GM19035 (cell line): ENCODE results near the gene SPIN4.
"Not testable (repeated sequence)": the region's sequence is repeated elsewhere in the genome, so short reads cannot be mapped to it uniquely, and the experiment has no call there.

Source experiments
- ATAC-seq: cut with Tn5 transposase; IDR thresholded peaks from one replicate; pipeline ENCODE4 v1.9.1; 2021; ENCODE audit not compliant: unreplicated experiment

The SPIN4 gene

DNA sequence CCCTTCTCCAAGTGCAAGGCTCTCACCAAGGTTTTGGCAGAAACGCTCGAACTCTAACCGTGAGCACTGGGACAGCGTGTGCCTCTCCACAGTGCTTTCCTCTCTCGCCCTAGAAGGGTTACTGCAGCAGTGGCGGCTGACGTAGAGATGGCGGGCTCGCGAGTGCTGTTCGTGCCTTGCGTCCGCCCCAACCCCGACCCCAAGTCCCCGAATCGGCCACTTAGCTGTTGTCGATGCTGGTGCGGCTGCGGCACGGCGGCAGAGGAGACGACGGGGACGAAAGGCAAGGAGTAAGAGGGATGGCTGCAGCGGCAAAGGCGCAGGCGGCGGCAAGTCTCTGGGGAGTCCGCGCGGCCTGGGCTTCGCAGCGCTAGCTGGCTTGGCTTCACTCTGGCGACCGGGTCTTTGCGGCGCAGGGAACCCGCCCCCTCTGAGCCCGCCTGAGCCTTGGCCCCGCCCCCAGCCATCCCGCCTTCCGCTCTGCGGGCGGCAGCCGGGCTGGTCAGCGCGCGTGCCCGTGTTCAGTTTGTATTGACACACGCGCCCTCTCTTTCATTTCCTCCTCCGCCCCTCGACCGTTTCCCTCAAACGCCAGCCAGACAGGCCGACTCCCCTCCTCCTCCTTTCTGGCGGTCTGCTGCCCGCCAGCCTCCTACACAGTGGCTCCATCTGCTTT lies at the start of gene SPIN4:
Gene SPIN4, minus strand, starts transcription at position 392 of the 676 bp plus-strand sequence. CDS start 513 bp downstream, outside the sequence.
- ATAC-seq, result peak; percentile 94

DNA sequence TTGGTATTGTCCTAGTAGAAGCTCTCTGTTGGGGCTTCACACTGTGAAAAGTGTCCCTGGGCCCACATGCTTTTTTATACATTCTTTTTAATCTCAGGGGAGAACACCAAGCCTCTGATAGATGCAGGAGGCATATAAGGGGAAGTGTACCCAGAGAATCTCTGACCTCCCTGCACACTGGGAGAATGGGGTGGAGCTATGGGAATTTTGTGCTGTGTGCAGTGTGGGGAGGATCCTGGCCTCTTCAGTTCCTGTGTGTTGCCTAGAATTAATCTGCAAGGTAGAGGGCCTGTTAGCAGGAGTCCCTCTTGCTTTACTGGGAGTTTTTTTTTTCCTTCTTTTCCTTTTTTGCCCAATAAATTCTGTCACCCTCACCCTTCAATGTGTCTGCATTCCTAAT lies 49.2 kb upstream of the SPIN4 start:
- no peak for ATAC-seq

DNA sequence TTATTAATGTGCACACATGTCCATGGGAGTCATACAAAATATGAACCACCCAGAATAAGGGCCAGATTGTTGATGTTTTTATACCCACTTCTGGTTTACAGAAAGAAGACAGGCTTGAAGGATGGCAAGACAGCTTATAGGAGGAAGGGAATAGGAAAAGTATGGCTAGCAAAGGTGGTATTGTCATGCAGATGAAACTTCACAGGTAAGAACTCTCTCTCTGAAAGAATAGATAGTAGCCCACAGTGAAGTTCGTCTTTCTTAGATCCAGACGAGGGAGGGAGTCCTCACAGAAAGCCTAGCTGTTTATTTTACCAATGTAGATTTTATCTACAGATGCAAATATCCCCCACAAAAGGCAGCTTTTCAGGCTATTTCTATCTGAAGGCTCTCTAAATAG lies 43.7 kb upstream of the SPIN4 start:
- ATAC-seq, result no peak

DNA sequence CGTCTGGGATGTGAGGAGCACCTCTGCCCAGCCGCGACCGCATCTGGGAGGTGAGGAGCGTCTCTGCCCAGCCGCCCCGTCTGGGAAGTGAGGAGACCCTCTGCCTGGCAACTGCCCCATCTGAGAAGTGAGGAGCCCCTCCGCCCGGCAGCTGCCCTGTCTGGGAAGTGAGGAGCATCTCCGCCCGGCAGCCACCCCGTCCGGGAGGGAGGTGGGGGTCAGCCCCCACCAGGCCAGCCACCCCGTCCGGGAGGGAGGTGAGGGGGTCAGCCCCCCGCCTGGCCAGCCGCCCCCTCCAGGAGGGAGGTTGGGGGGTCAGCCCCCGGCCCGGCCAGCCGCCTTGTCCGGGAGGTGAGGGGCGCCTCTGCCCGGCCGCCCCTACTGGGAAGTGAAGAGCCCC lies 42.0 kb upstream of the SPIN4 start:
- ATAC-seq, result not testable (repeated sequence)

DNA sequence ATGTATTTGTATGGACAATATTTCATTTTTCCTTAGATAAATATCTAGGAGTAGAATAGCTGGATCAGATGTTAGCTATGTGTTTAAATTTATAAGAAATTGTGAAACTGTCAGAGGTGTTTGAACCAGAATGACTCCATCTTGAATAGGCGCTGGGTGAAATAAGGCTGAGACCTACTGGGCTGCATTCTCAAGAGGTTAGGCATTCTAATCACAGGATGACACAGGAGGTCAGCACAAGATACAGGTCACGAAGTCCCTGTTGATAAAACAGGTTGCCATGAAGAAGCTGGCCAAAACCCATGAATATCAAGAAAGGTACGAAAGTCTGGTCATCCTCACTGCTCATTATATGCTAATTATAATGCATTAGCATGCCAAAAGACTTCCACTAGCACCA lies 36.3 kb upstream of the SPIN4 start:
- ATAC-seq, result no peak

DNA sequence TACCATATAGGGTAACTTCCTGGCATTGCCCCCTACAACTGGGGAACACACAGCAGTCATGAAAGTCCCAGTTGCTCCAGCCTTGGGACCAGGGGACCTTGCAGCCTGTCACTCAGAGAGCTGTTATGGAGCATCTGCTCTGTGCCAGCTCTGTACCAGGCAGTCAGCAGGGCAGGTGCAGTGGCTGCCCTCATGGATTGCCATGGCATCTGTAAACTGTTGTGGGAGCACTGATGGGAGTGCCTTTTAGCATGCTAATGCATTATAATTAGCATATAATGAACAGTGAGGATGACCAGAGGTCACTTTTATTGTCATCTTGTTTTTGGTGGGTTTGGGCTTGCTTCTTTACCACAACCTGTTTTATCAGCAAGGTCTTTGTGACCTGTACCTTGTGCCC lies 33.1 kb upstream of the SPIN4 start:
- ATAC-seq, result not testable (repeated sequence)

DNA sequence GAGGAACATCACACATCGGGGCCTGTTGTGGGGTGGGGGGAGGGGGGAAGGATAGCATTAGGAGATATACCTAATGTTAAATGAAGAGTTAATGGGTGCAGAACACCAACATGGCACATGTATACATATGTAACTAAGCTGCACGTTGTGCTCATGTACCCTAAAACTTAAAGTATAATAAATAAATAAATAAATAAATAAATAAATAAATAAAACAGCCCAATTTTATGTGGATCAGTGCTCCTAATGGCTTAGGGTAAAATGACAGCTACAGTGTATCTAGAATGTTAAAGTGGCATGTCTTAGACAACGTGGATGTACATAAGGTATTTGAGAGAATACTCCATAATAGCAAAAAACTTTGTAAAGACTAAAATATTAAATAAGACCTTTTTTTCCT lies 21.9 kb upstream of the SPIN4 start:
- not testable (repeated sequence) for ATAC-seq

DNA sequence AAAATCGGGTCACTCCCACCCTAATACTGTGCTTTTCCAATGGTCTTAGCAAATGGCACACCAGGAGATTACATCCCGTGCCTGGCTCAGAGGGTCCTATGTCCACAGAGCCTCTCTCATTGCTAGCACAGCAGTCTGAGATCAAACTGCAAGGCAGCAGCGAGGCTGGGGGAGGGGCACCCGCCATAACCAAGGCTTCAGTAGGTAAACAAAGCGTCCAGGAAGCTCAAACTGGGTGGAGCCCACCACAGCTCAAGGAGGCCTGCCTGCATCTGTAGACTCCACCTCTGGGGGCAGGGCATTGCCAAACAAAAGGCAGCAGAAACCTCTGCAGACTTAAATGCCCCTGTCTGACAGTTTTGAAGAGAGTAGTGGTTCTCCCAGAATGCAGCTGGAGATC lies 16.6 kb upstream of the SPIN4 start:
- ATAC-seq, result not testable (repeated sequence)

DNA sequence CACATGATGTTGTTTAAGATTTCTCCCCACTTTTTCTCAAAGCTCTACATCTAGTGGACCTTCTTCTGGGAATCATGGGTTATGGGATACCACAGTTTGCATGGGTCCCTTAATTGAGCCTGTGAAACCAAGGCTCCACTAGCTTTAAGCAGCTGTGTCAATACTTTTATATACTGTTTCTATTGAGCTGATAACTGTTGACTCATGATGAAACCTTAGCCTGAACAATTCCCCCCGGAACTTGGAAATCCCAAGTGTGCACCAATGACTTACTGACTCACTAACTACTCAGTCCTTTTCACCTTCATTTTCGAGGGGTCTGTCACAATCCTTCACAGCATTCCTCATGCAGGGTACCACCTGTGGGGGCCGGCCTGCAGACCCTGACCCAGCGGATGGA lies 12.7 kb upstream of the SPIN4 start:
- ATAC-seq, result no peak

DNA sequence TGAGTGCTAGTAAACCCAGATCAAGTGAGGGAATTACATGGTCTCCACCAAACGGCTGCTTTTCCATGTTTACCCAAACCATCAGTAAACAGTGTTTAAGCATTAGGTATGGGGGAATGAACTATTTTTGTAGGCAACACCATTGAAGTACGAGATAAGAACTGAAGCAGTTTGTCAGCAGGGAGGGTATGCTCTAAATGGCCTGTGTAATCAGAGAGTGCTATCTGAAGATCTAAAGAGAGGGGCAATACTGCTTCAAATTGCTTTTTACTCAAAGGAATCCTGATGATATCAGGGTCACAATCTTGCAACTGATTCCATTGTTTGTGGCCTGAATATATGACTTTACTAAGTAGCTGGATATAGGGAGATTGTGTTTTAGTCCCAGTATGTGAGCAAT lies 10.4 kb upstream of the SPIN4 start:
- no peak for ATAC-seq

DNA sequence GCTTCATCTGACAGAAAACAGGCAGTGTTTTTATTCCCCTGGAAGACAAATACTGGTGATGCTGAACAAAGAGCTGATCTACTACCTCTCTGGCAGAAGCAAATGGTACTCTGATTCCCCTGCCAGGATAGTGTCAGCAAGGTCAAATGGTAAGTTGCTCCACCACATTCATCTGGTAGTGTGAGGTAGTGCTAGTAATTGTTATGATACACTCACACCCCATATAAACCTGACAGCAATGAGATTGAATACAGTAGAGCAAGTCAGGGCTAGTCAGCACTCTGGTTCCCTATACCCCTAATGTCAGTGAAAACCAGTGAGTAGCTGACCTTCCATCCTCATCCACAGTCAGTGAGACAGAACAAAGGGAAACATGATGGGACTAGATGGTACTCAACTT lies 3.4 kb upstream of the SPIN4 start:
- no peak for ATAC-seq

DNA sequence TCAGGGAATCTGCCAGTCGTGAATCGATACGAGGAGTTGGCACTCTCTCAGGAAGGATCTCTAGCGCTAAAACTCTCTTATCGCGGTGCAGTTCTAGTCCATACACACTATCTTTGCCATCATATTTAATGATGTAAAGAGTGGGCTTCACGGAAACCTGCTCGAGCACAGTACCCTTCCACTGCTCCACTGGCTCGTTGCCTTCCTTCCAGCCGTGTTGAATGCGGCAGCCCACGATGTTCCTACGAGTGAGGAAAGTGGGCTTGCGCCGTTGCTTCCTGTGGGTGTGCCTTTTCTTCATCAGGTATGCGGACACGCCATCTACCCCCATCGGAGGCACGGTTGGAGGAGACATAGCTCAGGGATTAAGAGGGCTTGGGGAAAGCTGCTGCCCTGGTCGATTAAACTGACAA lies 661 bp downstream of the SPIN4 start:
- ATAC-seq, result peak; percentile 49

DNA sequence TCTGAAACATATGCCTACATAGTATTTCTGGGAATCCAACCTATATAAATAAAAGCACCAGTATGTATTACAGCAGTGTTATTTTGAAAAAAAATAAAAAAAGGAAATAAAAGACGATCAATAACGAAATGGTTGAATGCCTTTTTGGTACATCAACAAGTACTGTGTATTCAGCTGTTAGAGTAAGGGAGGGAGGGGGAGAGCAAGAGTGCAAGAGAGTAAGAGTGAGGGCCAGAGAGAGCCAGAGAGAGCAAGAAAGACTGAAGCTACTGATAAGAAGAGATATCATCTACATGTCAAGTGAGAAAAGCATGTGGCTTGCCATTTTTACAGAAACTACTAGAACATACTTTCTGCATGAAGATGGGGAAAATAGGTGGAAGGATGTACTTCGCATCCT lies 1.8 kb downstream of the SPIN4 start:
- ATAC-seq, result no peak

DNA sequence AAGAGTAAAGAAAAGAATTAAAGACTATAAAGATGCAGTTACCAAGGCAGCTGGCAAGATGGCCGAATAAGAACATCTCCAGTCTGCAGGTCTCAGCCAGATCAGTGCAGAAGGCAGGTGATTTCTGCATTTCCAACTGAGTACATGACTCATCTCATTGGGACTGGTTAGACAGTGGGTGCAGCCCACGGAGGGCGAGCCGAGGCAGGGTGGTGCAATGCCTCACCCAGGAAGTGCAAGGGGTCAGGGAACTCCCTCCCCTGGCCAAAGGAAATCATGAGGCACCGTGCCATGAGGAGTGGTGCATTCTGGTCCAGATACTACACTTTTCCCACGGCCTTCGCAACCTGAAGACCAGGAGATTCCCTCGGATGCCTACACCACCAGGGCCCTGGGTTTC lies 20.5 kb downstream of the SPIN4 start:
- no peak for ATAC-seq

DNA sequence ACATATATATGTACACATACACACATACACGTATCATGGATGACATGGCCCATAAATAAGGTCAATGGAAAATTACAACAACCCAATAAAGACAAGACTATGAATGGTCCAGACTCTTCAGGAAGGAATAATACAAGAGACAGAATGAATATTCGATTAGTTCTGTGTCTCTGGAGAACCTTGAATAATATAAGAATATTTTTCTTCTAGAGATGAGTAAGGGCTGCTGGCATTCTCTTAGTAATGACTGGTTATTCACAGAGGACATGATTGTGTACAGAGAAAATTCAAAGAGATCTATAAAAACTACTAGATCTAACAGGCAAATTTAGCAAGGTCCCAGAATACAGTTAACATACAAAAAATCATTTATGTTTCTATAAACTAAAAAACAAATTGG lies 23.3 kb downstream of the SPIN4 start:
- no peak for ATAC-seq

DNA sequence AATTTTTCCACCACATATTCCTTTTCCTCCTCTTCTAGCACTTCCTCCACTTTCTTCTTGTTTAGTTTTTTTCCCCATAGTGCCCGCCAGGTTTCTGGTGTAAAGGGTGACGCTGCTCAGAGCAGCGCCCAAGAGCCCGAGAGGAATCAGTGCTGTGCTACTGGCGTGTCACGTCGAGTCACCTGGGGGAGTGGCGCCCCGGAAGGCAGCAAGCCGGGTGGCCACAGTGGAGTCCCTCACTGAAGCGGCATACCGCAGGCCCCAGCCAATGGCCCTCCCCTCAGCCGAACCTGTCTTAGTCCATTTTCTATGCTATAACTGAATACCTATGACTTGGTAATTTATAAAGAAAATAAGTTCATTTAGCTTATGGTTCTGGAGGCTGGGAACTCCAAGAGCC lies 51.5 kb downstream of the SPIN4 start:
- no peak for ATAC-seq
